IPS-18c (cell line): Measurements from ENCODE around the gene MMS19.
"Not testable (repeated sequence)": the region's sequence is repeated elsewhere in the genome, so short reads cannot be mapped to it uniquely, and the experiment has no call there.

Experiments
- H3K4me3 ChIP-seq: 2 replicates; pipeline ENCODE4 v1.7.0; 2013; ENCODE audit warnings: low read depth, mild to moderate bottlenecking, low read length, moderate library complexity; ENCODE audit not compliant: insufficient read depth
- H3K9me3 ChIP-seq: one replicate; pipeline ENCODE4 v1.6.1; 2013; ENCODE audit warnings: mild to moderate bottlenecking, low read length, moderate library complexity; ENCODE audit not compliant: control insufficient read depth, insufficient read depth

The MMS19 gene

DNA sequence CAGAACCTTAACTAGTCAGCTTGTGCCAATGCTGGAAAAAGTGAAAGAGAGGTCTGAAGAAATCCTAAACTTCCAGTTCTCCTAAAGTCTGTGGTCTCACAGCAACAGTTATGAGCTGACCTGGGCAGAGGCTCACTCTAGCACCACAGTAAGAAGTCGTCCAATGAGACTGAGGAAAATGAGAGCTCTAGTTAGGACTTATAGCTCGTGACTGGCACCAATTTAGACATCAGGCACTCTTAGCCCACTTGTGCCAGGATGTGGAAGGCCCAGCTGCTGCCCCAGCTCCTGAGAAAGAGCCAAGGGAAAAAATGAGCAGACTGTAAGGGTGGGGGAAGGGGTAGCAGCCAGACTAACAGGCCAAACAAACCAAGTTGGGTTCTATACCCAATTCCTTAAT lies 7.6 kb downstream of the MMS19 start:
- no peaks in the 10 kb centered on the region for H3K9me3 ChIP-seq
- no peak overlapping the region for H3K4me3 ChIP-seq

DNA sequence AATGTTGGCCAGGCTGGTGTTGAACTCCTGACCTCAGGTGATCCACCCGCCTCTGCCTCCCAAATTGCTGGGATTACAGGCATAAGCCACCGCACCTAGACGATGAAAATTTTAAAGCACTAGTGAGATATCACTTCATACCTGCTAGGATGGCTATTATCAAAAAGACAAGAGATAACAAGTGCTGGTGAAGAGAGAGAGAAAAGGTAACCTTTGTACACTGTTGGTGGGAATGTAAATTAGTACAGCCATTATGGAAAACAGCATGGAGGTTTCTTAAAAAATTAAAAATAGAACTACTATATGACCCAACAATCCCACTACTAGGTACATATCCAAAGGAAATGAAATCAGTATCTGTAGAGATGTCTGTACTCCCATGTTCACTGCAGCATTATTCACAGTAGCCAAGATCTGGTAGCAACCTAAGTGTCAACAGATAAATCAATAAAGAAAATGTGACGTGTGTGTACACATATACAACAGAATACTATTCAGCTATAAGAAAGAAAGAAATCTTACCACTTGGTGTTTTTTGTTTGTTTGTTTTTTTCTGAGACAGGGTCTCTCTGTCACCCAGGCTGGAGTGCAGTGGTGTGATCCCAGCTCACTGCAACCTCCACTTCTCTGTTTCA lies 12.5 kb downstream of the MMS19 start:
- Histone ChIP-seq H3K4me3 (no peak overlapping the region), H3K9me3 (no peaks in the 10 kb centered on the region)

GRCh38 chr10:97483921-97484320 lies 14.3 kb downstream of the MMS19 start:
- Histone ChIP-seq H3K4me3 (no peak overlapping the region), H3K9me3 (no peaks in the 10 kb centered on the region)

GRCh38 chr10:97483506-97483905 lies 14.7 kb downstream of the MMS19 start:
- no peaks in the 10 kb centered on the region for H3K9me3 ChIP-seq
- H3K4me3 ChIP-seq: no peak overlapping the region

- H3K9me3 ChIP-seq: no peaks in the 10 kb centered on the region
- no peak overlapping the region for H3K4me3 ChIP-seq
Measured at GRCh38 chr10:97482381-97482780, 15.8 kb downstream of the MMS19 start.

DNA sequence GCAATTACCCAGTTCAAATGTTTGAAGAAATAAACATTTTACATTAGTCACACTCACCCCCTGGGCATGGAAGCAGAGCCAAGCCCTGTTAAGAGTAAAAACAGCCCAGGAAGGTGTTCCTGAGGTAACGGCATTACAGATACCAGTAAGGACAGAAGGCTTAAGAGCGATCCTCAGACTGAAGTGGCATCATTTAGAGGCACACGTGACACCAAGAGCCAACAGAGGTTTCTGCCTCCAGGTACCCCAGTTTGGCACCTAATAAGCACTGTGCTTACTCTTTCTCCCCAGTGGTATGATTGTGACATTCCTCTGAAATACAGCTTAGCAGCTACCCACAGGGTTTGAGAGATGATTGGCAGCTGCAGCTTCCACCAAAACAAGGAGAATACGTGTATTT lies 17.2 kb downstream of the MMS19 start:
- Histone ChIP-seq H3K4me3 (no peak overlapping the region), H3K9me3 (no peaks in the 10 kb centered on the region)

DNA sequence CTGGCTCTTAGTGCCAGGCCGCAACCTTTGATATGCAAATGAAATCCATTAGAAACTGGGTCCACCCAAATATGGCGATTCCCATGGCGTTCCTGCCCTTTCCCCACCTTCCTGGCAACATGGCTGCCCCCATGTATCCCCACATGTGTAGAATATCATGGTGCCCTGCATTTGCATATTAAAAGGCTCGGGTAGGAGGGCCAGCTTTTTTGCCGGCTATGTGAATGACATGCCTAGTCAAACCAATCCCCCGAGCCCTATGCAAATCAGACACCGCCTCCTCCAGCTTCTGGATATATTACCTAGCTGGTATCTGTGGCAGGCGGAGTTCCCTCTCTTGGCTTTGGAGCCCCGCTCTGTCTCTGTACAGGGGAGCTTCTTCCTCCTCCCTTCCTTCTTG lies 18.3 kb downstream of the MMS19 start:
- no peak overlapping the region for H3K4me3 ChIP-seq
- H3K9me3 ChIP-seq: no peaks in the 10 kb centered on the region

GRCh38 chr10:97479410-97479809 lies 18.8 kb downstream of the MMS19 start:
- H3K9me3 ChIP-seq, H3K4me3 ChIP-seq: not testable (repeated sequence)

GRCh38 chr10:97475936-97476594 lies 22.2 kb downstream of the MMS19 start:
- Histone ChIP-seq H3K4me3 (no peak overlapping the region), H3K9me3 (no peaks in the 10 kb centered on the region)

DNA sequence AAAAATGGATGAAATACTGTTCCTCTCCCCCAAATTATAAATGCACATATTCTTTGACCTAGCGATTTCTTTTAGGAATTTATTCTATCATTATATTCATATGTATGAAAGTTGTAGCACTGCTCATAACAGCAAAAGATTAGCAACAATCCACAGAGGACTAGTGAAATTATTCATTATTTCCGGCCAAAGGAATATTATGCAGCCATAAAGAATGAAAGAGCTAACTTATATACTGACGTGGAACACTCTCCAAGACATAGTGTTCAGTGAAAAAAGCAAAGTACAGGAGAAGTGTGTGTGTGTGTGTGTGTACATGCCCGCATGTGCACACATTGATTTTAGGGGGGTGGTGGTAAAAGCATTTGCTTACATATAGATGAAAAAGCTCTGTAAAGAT lies 23.3 kb downstream of the MMS19 start:
- Histone ChIP-seq H3K4me3 (no peak overlapping the region), H3K9me3 (no peaks in the 10 kb centered on the region)

- not testable (repeated sequence) for H3K9me3 ChIP-seq, H3K4me3 ChIP-seq
Measured at GRCh38 chr10:97468781-97469180, 29.4 kb downstream of the MMS19 start.

DNA sequence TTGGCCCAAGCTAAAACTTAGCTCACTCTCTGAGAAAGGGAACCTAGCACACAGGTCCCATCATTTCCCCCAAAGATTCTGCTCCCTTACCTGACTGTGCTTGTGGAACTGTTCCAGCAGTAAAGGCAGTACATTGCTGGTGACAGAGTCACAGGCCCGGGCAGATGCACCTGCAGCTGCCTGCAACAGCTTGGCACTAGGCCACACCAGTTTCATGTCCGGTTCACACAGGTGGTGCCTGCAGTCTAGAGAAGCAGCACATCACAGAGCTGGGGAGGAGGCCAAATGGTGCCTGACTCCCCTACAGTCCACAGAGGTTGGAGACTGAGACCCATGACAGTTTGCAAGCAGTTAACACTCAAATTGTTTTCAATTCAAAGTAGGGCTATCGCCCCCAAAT lies 30.1 kb downstream of the MMS19 start:
- Histone ChIP-seq H3K9me3 (no peaks in the 10 kb centered on the region), H3K4me3 (no peak overlapping the region)

GRCh38 chr10:97466755-97467154 lies 31.5 kb downstream of the MMS19 start:
- H3K9me3 ChIP-seq: no peaks in the 10 kb centered on the region
- H3K4me3 ChIP-seq: no peak overlapping the region

DNA sequence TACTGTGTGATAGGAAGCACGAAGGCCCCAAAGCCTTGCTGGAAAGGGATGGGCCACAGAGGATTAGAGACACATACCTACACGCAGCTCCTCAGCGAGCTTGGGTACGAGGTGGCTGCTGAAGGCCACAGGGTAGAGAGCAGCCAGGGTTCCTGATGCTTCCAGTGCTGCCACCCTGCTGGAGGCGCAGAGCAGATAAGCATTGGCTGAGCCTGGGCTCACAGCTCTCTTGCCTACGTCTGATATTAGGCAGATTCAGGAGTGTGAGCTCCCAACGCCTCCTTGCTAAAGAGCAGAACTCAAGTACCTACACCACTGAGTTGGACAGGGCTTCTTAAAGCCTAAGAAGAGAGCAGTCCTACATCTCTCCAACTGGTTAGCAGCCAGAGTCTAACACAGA lies 32.2 kb downstream of the MMS19 start:
- H3K4me3 ChIP-seq: no peak overlapping the region
- no peaks in the 10 kb centered on the region for H3K9me3 ChIP-seq

GRCh38 chr10:97464226-97464625 lies 34.0 kb downstream of the MMS19 start:
- Histone ChIP-seq H3K9me3 (no peaks in the 10 kb centered on the region), H3K4me3 (no peak overlapping the region)

DNA sequence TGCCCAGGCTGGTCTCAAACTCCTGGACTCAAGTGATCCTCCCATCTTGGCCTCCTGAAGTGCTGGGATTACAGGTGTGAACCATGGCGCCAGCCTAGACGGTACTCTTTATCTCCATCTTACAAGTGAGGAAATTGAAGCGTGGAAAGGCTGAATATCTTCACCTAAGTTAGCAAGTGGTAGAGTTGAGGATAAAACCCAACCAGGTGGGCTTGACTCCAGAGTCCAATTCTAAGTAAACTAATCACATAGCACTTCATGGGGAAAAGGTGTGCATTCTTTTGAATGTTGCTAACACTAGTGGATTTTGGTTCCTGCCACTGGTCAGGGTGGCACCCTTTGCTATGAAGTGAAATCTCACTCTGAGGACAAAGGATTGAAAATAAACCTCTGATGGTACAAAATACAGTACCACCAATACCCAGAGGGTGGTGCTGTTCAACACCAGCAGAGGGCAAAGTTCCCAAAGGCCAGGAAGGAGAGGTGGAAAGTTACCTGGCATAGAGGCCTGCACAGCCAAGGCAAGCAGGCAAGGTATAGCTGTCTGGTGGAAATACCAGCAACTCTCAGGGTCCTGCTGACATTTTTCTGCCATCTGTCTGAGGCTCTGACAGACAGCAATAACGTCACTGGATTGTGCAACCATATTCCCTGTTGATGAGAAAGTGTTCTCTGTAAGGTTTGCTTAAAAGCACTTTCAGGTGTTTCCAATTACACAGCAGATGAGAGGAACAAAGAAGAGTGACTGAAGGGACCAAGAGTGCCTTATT lies 34.7 kb downstream of the MMS19 start:
- Histone ChIP-seq H3K9me3 (no peaks in the 10 kb centered on the region), H3K4me3 (no peak overlapping the region)

DNA sequence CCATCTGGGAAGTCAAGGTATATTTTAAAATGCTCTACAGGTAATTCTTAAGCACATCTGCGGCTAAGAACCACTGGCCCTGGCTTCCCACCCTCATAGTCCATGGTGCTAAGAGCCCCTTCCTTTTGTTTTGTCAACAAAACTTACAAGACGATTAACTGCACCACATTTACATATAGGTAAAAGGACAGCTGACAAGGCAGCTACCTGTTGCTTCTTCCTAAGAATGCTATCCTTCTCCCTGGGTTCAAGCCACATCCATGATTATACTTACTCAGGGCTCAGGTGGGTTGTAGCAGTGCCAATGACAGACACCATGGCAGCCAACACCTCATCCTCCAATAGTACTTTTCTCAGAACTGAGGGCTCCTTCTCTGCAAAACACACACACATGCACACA lies 35.9 kb downstream of the MMS19 start:
- H3K4me3 ChIP-seq: no peak overlapping the region

DNA sequence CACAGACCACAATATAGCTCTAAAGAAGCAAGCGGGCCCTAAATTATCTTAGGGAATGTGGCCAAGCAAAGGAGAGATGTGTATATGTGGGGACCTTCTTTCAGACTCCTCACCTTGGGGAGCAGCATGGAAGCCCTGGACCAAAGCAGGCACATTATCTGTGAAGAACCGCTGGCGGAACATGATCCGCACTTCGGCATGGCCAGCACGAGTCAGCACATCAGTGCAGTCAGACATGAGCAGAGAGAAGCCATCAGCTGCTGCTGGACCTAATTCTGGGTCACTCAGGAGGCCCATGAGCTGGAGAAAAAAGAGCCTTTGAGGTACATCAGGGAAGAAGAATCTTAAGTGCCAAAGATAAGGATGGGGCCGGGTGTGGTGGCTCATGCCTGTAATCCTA lies 38.3 kb downstream of the MMS19 start:
- Histone ChIP-seq H3K4me3 (no peak overlapping the region), H3K9me3 (no peaks in the 10 kb centered on the region)

More for the DNA sequence above, 35.9 kb downstream of the MMS19 start:
- no peaks in the 10 kb centered on the region for H3K9me3 ChIP-seq
